Stomach (tissue), 9 donors: ENCODE results near the gene BSCL2. TPM values are rescaled to one million over a fixed set of nuclear protein-coding genes. Genes with fewer than 3 reads are reported as not detected.

Source experiments
- DNase-seq, 2 donors: peaks; one replicate each; pipeline versions ENCODE4 v3.0.0 to v3.0.0-alpha.2; 2013 to 2019
- H3K27ac ChIP-seq, 5 donors: fragments of 200-600 bp in 4 of 5; sonication (generic) in 4 of 5; one replicate each; pipeline ENCODE4 v1.5.1; 2013 to 2019; ENCODE audit warnings: mild to moderate bottlenecking in 1 of 5, moderate library complexity in 1 of 5
- H3K27me3 ChIP-seq, 3 donors: fragments of 200-600 bp; sonication (generic); one replicate each; pipeline ENCODE4 v1.5.1; 2017 to 2019; ENCODE audit warnings: mixed run types in 1 of 3
- H3K36me3 ChIP-seq, 4 donors: fragments of 200-600 bp; sonication (generic); 1 replicate in 3 of 4; 2 replicates in 1 of 4; pipeline ENCODE4 v1.5.1; 2016 to 2019
- H3K4me1 ChIP-seq, 4 donors: fragments of 200-600 bp; sonication (generic); one replicate each; pipeline ENCODE4 v1.5.1; 2016 to 2019
- H3K4me3 ChIP-seq, 4 donors: fragments of 200-600 bp; sonication (generic) in 3 of 4; one replicate each; pipeline ENCODE4 v1.5.1; 2016 to 2019; ENCODE audit warnings: mild to moderate bottlenecking in 1 of 4
- H3K9me3 ChIP-seq, 4 donors: fragments of 200-600 bp; sonication (generic); one replicate each; pipeline ENCODE4 v1.5.1; 2016 to 2019
- CTCF ChIP-seq, 7 experiments: fragments of 450-650 bp in 4 of 7; fragments of 200-600 bp in 3 of 7; sonication (generic) in 3 of 7; IDR thresholded peaks; one replicate each; pipeline ENCODE4 v1.5.1; 2016 to 2019; ENCODE audit warnings: antibody characterized with exemption in 7 of 7, control low read depth in 2 of 7, mild to moderate bottlenecking in 1 of 7
- EP300 ChIP-seq: sonication (generic); formaldehyde crosslinking; IDR thresholded peaks from one replicate; pipeline ENCODE4 v1.6.1; 2017; ENCODE audit warnings: antibody characterized with exemption
- POLR2A ChIP-seq, 4 donors: fragments of 450-650 bp; IDR thresholded peaks; one replicate each; pipeline ENCODE4 v1.6.1; 2016; ENCODE audit warnings: antibody characterized with exemption in 4 of 4, control low read depth in 2 of 4, mild to moderate bottlenecking in 1 of 4, moderate library complexity in 1 of 4
- POLR2AphosphoS5 ChIP-seq, 3 donors: sonication (generic); formaldehyde crosslinking; IDR thresholded peaks; one replicate each; pipeline ENCODE4 v1.6.1; 2016; ENCODE audit warnings: antibody characterized with exemption in 3 of 3
- WGBS, 5 donors: extraction: QIAGEN DNeasy Blood & Tissue Kit in 3 of 5; methylation state at CpG; one replicate each; pipeline versions ENCODE4 v1.1.5 to v1.1.7; 2013 to 2018; 5-methylcytosine and 5-hydroxymethylcytosine counted together
- intact Hi-C: fragments of 100-400 bp; cut with DNase I; formaldehyde crosslinking; loops from one replicate; pipeline ENCODE4 v1.15.1; 2023; ENCODE audit warnings: low total_unique reads
- polyA plus RNA-seq, 3 donors: library from polyadenylated mRNA; stranded (reverse); fragments of 200-250 nt; gene quantifications; one replicate each; pipeline ENCODE4 v1.2.3, GENCODE V29; 2013
- total RNA-seq, 5 donors: library from RNA; depleted of rRNA; stranded (reverse); fragments of >200 nt; gene quantifications; one replicate each; pipeline versions ENCODE4 v1.1.0 to v1.2.3, GENCODE V29; 2014 to 2016
- donor health status: healthy with polysubstance abuse.
- donor health status: Bipolar disorder and iron deficiency.
- donor health status: healthy.

BSCL2 gene
- total and polyA plus RNA-seq, 8 donors = 29.9 to 144 (median 94.3) TPM

- peak in 1 of 2 donors; percentile 58 for DNase-seq
- peak overlapping the region in 4 of 5 donors; percentile 57 to 78 (median 70) for H3K27ac ChIP-seq
- intact Hi-C loops = no loop called here
- no peaks in the 10 kb centered on the region for H3K9me3 ChIP-seq
- 29 to 53% (median 38%) methylated on average over 38 to 74 of the region's 74 CpGs for WGBS, 5 donors
- H3K36me3 ChIP-seq = peaks cover 23 to 32% (median 30%) of the 10 kb centered on the region in 4 donors
- peaks cover 0 to 15% (median 10%) of the 10 kb centered on the region in 3 donors for H3K27me3 ChIP-seq
- H3K4me1 ChIP-seq = peaks cover 8 to 13% (median 10%) of the 10 kb centered on the region in 4 donors
- H3K4me3 ChIP-seq = peak overlapping the region; percentile 36 to 46 (median 39)
- TF ChIP-seq CTCF (IDR thresholded peaks at IDR 0.05) = no peak
- TF ChIP-seq POLR2A (IDR thresholded peaks at IDR 0.05) = no peak
- TF ChIP-seq POLR2AphosphoS5 (IDR thresholded peaks at IDR 0.05) = no peak
- no peak for TF ChIP-seq EP300
Observed at GRCh38 chr11:62687508-62688396, 19.5 kb downstream of the BSCL2 start.

GRCh38 chr11:62682518-62682917 is 24.7 kb downstream of the BSCL2 start:
- no peak overlapping the region for H3K27ac ChIP-seq
- 49 to 70% (median 60%) methylated on average over 7 of the region's 7 CpGs for WGBS, 5 donors

GRCh38 chr11:62680825-62681240 is 26.4 kb downstream of the BSCL2 start:
- Histone ChIP-seq H3K4me3 (no peak overlapping the region), H3K36me3 (peaks cover 19 to 22% (median 22%) of the 10 kb centered on the region in 4 donors), H3K27ac (peak overlapping the region in 3 of 5 donors; percentile 18 to 93 (median 91)), H3K27me3 (no peaks in the 10 kb centered on the region), H3K4me1 (peaks cover 18 to 48% (median 32%) of the 10 kb centered on the region in 4 donors), H3K9me3 (no peaks in the 10 kb centered on the region)
- WGBS, 5 donors = 34 to 41% (median 36%) methylated on average over 3 to 4 of the region's 4 CpGs
- TF ChIP-seq EP300 (no peak), CTCF (IDR thresholded peaks at IDR 0.05) (peak in 5 of 7 experiments; percentile 38 to 52 (median 50)), POLR2A (IDR thresholded peaks at IDR 0.05) (no peak), POLR2AphosphoS5 (IDR thresholded peaks at IDR 0.05) (peak in 1 of 3 donors; percentile 46)
- intact Hi-C loops = no loop called here
- DNase-seq = peak; percentile 47 to 87

More at GRCh38 chr11:62682518-62682917, 24.7 kb downstream of the BSCL2 start:
- Histone ChIP-seq H3K4me1 (peaks cover 17 to 35% (median 22%) of the 10 kb centered on the region in 4 donors), H3K36me3 (peaks cover 4 to 6% (median 5%) of the 10 kb centered on the region in 4 donors), H3K4me3 (no peak overlapping the region), H3K9me3 (no peaks in the 10 kb centered on the region), H3K27me3 (peaks cover 0 to 6% (median 1%) of the 10 kb centered on the region in 3 donors)
- DNase-seq = no peak
- TF ChIP-seq CTCF (IDR thresholded peaks at IDR 0.05) (no peak), EP300 (no peak), POLR2AphosphoS5 (IDR thresholded peaks at IDR 0.05) (no peak), POLR2A (IDR thresholded peaks at IDR 0.05) (no peak)
- intact Hi-C loops = no loop called here

- peak within 1 kb of the TSS; percentile 91 to 95 (median 93) for H3K27ac ChIP-seq
- H3K9me3 ChIP-seq = no peaks in the 10 kb centered on the region
- H3K36me3 ChIP-seq = peaks cover 23 to 40% (median 39%) of the 10 kb centered on the region in 4 donors
- H3K4me3 ChIP-seq = peak within 1 kb of the TSS; percentile 92 to 99 (median 99)
- no peaks in the 10 kb centered on the region for H3K27me3 ChIP-seq
- TF ChIP-seq POLR2AphosphoS5 (IDR thresholded peaks at IDR 0.05) (peak; percentile 72 to 95 (median 87)), EP300 (no peak)
- H3K4me1 ChIP-seq = peaks cover 18 to 50% (median 35%) of the 10 kb centered on the region in 4 donors
- intact Hi-C loops = no loop called here
- 5 to 8% (median 7%) methylated on average over 34 to 55 of the region's 55 CpGs for WGBS, 5 donors
- DNase-seq = peak; percentile 89 to 96
Observed at GRCh38 chr11:62678770-62679696, 28.2 kb downstream of the BSCL2 start, which contains the start of gene UBXN1. Gene UBXN1, minus strand, starts transcription at chr11:62679073. Its CDS starts 150 bp downstream, at chr11:62678923.
